HepG2 (cell line): ENCODE measurements around the gene SCAF8. TPM values are rescaled to one million over a fixed set of nuclear protein-coding genes. Genes with fewer than 3 reads are reported as not detected.

ENCODE experiments used
- ATAC-seq: fragments of 200-7000 bp; cut with Tn5 transposase; 3 replicates; pipeline ENCODE4 v1.9.1; 2020; ENCODE audit warnings: mild to moderate bottlenecking, moderate library complexity
- BruUV-seq: library from RNA; stranded (reverse); fragments of 400-500 nt; replicated peaks from 2 replicates; lab custom pipeline; 2021; lab: Mats Ljungman, UMichigan
- CTCF ChIA-PET: fragments of 300-600 bp; formaldehyde crosslinking; extraction: SDS; loops from one replicate; lab custom pipeline; 2021; ENCODE audit warnings: low total read pairs, inconsistent platforms, low intra/inter-chr PET ratio; lab: Yijun Ruan, JAX
- POLR2A ChIA-PET: fragments of 350-600 bp; sonication (Branson Sonifier 250); formaldehyde crosslinking; loops from one replicate; lab custom pipeline; 2020; ENCODE audit warnings: antibody characterized with exemption, inconsistent platforms; lab: Yijun Ruan, JAX
- DNase-seq: peaks from one replicate; pipeline ENCODE4 v3.0.0-alpha.2; 2015; ENCODE audit warnings: low spot score
- FAIRE-seq: peaks from 3 replicates; lab custom pipeline; 2011; peaks lifted over from hg19 to GRCh38; lab: Jason Lieb, UNC
- H2AFZ ChIP-seq: one replicate; pipeline ENCODE4 v1.6.1; 2011; ENCODE audit warnings: low read length, inconsistent platforms
- H3K27ac ChIP-seq: fragments of 300-600 bp; 3 replicates; pipeline ENCODE4 v1.8.0; 2011; ENCODE audit warnings: mixed run types, mild to moderate bottlenecking, mixed read lengths, low read length, inconsistent platforms; ENCODE audit not compliant: insufficient read depth; ENCODE audit errors: extremely low read length
- H3K27me3 ChIP-seq, 2 experiments: fragments of 200-600 bp in 1 of 2; 2 replicates in 1 of 2; 3 replicates in 1 of 2; pipeline versions ENCODE4 v1.6.0 to v1.8.0; 2011; ENCODE audit warnings: low read length in 2 of 2, mild to moderate bottlenecking in 2 of 2, moderate library complexity in 2 of 2, inconsistent platforms in 1 of 2; ENCODE audit not compliant: insufficient read depth in 2 of 2, control insufficient read depth in 1 of 2
- H3K36me3 ChIP-seq, 2 experiments: fragments of 200-600 bp in 1 of 2; replicated peaks in 1 of 2; 2 replicates in 1 of 2; 3 replicates in 1 of 2; pipeline versions ENCODE4 v1.5.1 to v1.8.0; 2011; ENCODE audit warnings: low read length in 2 of 2, inconsistent platforms in 1 of 2; ENCODE audit not compliant: insufficient read depth in 2 of 2, control insufficient read depth in 1 of 2
- H3K4me1 ChIP-seq: 2 replicates; pipeline ENCODE4 v1.5.1; 2012; ENCODE audit warnings: low read length, inconsistent platforms; ENCODE audit not compliant: insufficient read depth
- H3K4me2 ChIP-seq: 2 replicates; pipeline ENCODE4 v1.6.0; 2011; ENCODE audit warnings: low read depth, low read length, inconsistent platforms
- H3K4me3 ChIP-seq, 3 experiments: fragments of 200-600 bp in 1 of 3; sonication (generic), shearing (Covaris generic) in 1 of 3; replicated peaks in 1 of 3; 2 replicates each; pipeline ENCODE4 v1.5.1; 2011 to 2016; ENCODE audit warnings: low read length in 3 of 3, inconsistent platforms in 2 of 3, low read depth in 2 of 3, mild to moderate bottlenecking in 2 of 3, control low read depth in 1 of 3, mixed read lengths in 1 of 3; ENCODE audit not compliant: insufficient read depth in 1 of 3
- H3K79me2 ChIP-seq: one replicate; pipeline ENCODE4 v1.6.1; 2011; ENCODE audit warnings: low read length, inconsistent platforms; ENCODE audit not compliant: insufficient read depth
- H3K9ac ChIP-seq: 2 replicates; pipeline ENCODE4 v1.6.0; 2011; ENCODE audit warnings: mild to moderate bottlenecking, low read depth, low read length, inconsistent platforms; ENCODE audit not compliant: insufficient read depth
- H3K9me3 ChIP-seq: 2 replicates; pipeline ENCODE4 v1.5.1; 2012; ENCODE audit warnings: mild to moderate bottlenecking, low read length
- H4K20me1 ChIP-seq: 2 replicates; pipeline ENCODE4 v1.6.0; 2011; ENCODE audit warnings: inconsistent platforms, mild to moderate bottlenecking, low read length, moderate library complexity; ENCODE audit not compliant: insufficient read depth
- ESRRA ChIP-seq: sonication (generic); formaldehyde crosslinking; IDR thresholded peaks from 2 replicates; pipeline ENCODE4 v1.5.1; 2020; ENCODE audit warnings: mild to moderate bottlenecking, low read depth, missing genetic modification reagents
- FOXO4 ChIP-seq: sonication (generic); formaldehyde crosslinking; conservative IDR thresholded peaks from 2 replicates; pipeline ENCODE4 v1.8.1; 2023; ENCODE audit warnings: missing genetic modification reagents
- MED8 ChIP-seq: sonication (generic); formaldehyde crosslinking; IDR thresholded peaks from 2 replicates; pipeline ENCODE4 v1.8.1; 2023; ENCODE audit warnings: mild to moderate bottlenecking, missing genetic modification reagents; ENCODE audit not compliant: insufficient replicate concordance
- RBM22 ChIP-seq: fragments of 200-400 bp; formaldehyde crosslinking; optimal IDR thresholded peaks from 2 replicates; pipeline ENCODE3; 2017; ENCODE audit warnings: mild to moderate bottlenecking, low read length, moderate library complexity
- THAP11 ChIP-seq: IDR thresholded peaks from 2 replicates; pipeline ENCODE4 v1.6.1; 2016; ENCODE audit warnings: missing biosample characterization, missing genetic modification reagents
- ZNF160 ChIP-seq: sonication (generic); formaldehyde crosslinking; IDR thresholded peaks from 2 replicates; pipeline ENCODE4 v1.8.0; 2022; ENCODE audit warnings: mild to moderate bottlenecking, inconsistent platforms, missing genetic modification reagents
- ZNF777 ChIP-seq: sonication (generic); formaldehyde crosslinking; IDR thresholded peaks from 2 replicates; pipeline ENCODE4 v1.4.0; 2020; ENCODE audit warnings: missing genetic modification reagents
- WGBS: methylation state at CpG from one replicate; pipeline ENCODE4 v1.1.6; 2017; ENCODE audit warnings: low lambda C conversion rate; 5-methylcytosine and 5-hydroxymethylcytosine counted together
- in situ Hi-C: cut with HindIII; loops from 2 replicates; pipeline ENCODE4 v1.10.0; 2017; ENCODE audit warnings: low pct_unique_long_range_greater_than_20kb; ENCODE audit not compliant: extremely low pct_ligation_motif_present
- intact Hi-C: fragments of 100-400 bp; cut with micrococcal nuclease; formaldehyde crosslinking; loops from one replicate; pipeline ENCODE4 v1.10.0; 2022; ENCODE audit not compliant: unreplicated experiment
- polyA plus RNA-seq, 8 experiments: library from polyadenylated mRNA; depleted of rRNA in 3 of 8; stranded (reverse) in 7 of 8; unstranded in 1 of 8; fragments of >200 nt; fragmentation: Illumina TruSeq in 4 of 8; extraction: Trizol in 4 of 8; gene quantifications; 2 replicates each; pipeline versions ENCODE4 v1.2.1 to v1.2.3, GENCODE V29; 2011 to 2016; ENCODE audit warnings: low read depth in 4 of 8, missing spikeins in 1 of 8, mixed read lengths in 1 of 8; ENCODE audit not compliant: insufficient read depth in 1 of 8
- total RNA-seq, 5 experiments: library from RNA; depleted of rRNA; stranded (reverse); fragments of >200 nt; fragmentation: Illumina TruSeq; extraction: Trizol; gene quantifications; 2 replicates each; pipeline ENCODE4 v1.2.3, GENCODE V29; 2016; ENCODE audit warnings: low read depth in 1 of 5

The SCAF8 gene
- total and polyA plus RNA-seq, 2 of the 13 experiments (the other 11 are each of a cell fraction or from before 2014, with no cell fraction given): 15.3 to 40.8 TPM

- H2AFZ ChIP-seq: no peak overlapping the region
- H3K4me3 ChIP-seq: no peak overlapping the region
- WGBS: 94% methylated on average over 6 of the region's 6 CpGs
- ChIA-PET CTCF (no interaction called here), POLR2A (no interaction called here)
- H3K27me3 ChIP-seq: no peaks in the 10 kb centered on the region
- no peaks in the 10 kb centered on the region for H3K4me1 ChIP-seq
- peaks cover 99% of the 10 kb centered on the region for H3K79me2 ChIP-seq
- ATAC-seq: peak; percentile 29
- in situ Hi-C loops: no loop called here
- peaks cover 72% of the 10 kb centered on the region for H4K20me1 ChIP-seq
- no peak overlapping the region for H3K4me2 ChIP-seq
- no peak for DNase-seq
- H3K9me3 ChIP-seq: no peaks in the 10 kb centered on the region
- no peak overlapping the region for H3K27ac ChIP-seq
- no peak for FAIRE-seq
- 0 out of 2 replicates have a peak, but pooled peaks have one; percentile 63 for TF ChIP-seq FOXO4 (CRISPR knock-in tag)
- TF ChIP-seq THAP11 (CRISPR knock-in tag): no peak
- no peak for TF ChIP-seq ZNF777 (CRISPR knock-in tag)
- TF ChIP-seq RBM22: peak; percentile 17
- no TSS peak for BruUV-seq
- H3K36me3 ChIP-seq: peaks cover 2 to 13% of the 10 kb centered on the region in 2 experiments; a peak in 2 of 5 replicates
- H3K9ac ChIP-seq: no peak overlapping the region
- intact Hi-C loops: no loop called here
Observed at GRCh38 chr6:154758125-154758524, 24.9 kb downstream of the SCAF8 start.

GRCh38 chr6:154763650-154764049 lies 30.4 kb downstream of the SCAF8 start:
- no peak for FAIRE-seq

More at GRCh38 chr6:154763650-154764049, 30.4 kb downstream of the SCAF8 start:
- BruUV-seq: no TSS peak
- H3K4me1 ChIP-seq: no peaks in the 10 kb centered on the region
- ATAC-seq (no peak), DNase-seq (no peak)
- no peak overlapping the region for H3K27ac ChIP-seq
- no peaks in the 10 kb centered on the region for H3K9me3 ChIP-seq
- ChIA-PET POLR2A (no interaction called here), CTCF (no interaction called here)
- peaks cover 0 to 9% of the 10 kb centered on the region in 2 experiments; a peak in 1 of 5 replicates for H3K36me3 ChIP-seq
- peaks cover 99% of the 10 kb centered on the region for H3K79me2 ChIP-seq
- H3K27me3 ChIP-seq: no peaks in the 10 kb centered on the region
- intact Hi-C loops (no loop called here), in situ Hi-C loops (no loop called here)
- 97% methylated on average over 1 of the region's 1 CpG for WGBS
- H4K20me1 ChIP-seq: peaks cover 66% of the 10 kb centered on the region
- H3K4me2 ChIP-seq: no peak overlapping the region
- TF ChIP-seq ZNF160 (CRISPR knock-in tag) (no peak), ESRRA (no peak), MED8 (CRISPR knock-in tag) (no peak)
- H3K4me3 ChIP-seq: no peak overlapping the region
- no peak overlapping the region for H2AFZ ChIP-seq
- no peak overlapping the region for H3K9ac ChIP-seq
